Endodermal cell (in vitro differentiated cells): Measurements from ENCODE around the gene AGTR1. TPM values are rescaled to one million over a fixed set of nuclear protein-coding genes. Genes with fewer than 3 reads are reported as not detected.

Experiments used
- DNase-seq: peaks from one replicate; pipeline ENCODE4 v3.0.0-alpha.2; 2017
- H3K27ac ChIP-seq: 2 replicates; pipeline ENCODE4 v1.5.1; 2013; ENCODE audit warnings: mild to moderate bottlenecking, low read depth, low read length, moderate library complexity
- H3K27me3 ChIP-seq: 2 replicates; pipeline ENCODE4 v1.6.1; 2013; ENCODE audit warnings: mild to moderate bottlenecking, low read length, moderate library complexity; ENCODE audit not compliant: insufficient read depth, control insufficient read depth, poor library complexity, severe bottlenecking
- H3K36me3 ChIP-seq: 2 replicates; pipeline ENCODE4 v1.7.0; 2013; ENCODE audit warnings: mild to moderate bottlenecking, low read length, moderate library complexity; ENCODE audit not compliant: control insufficient read depth, insufficient read depth
- H3K4me1 ChIP-seq: one replicate; pipeline ENCODE4 v1.7.0; 2013; ENCODE audit warnings: low read length; ENCODE audit not compliant: control insufficient read depth, insufficient read depth
- H3K4me3 ChIP-seq: 2 replicates; pipeline ENCODE4 v1.5.1; 2013; ENCODE audit warnings: mild to moderate bottlenecking, low read length, moderate library complexity
- H3K9ac ChIP-seq: 2 replicates; pipeline ENCODE4 v1.6.1; 2013; ENCODE audit warnings: mild to moderate bottlenecking, low read length, moderate library complexity; ENCODE audit not compliant: poor library complexity, severe bottlenecking; ENCODE audit errors: extremely low read depth
- H3K9me3 ChIP-seq: 2 replicates; pipeline ENCODE4 v1.6.1; 2013; ENCODE audit warnings: mild to moderate bottlenecking, low read length, moderate library complexity; ENCODE audit not compliant: control insufficient read depth
- H3K27ac Mint-ChIP-seq: 2 replicates; pipeline ENCODE4 v1.8.0; 2020; ENCODE audit warnings: mixed read lengths
- H3K27me3 Mint-ChIP-seq: 2 replicates; pipeline ENCODE4 v1.8.0; 2021; ENCODE audit warnings: mild to moderate bottlenecking, mixed read lengths; ENCODE audit not compliant: insufficient read depth
- H3K36me3 Mint-ChIP-seq: 2 replicates; pipeline ENCODE4 v1.8.0; 2020; ENCODE audit warnings: low read depth, mixed read lengths
- H3K4me1 Mint-ChIP-seq: 2 replicates; pipeline ENCODE4 v1.8.0; 2020; ENCODE audit warnings: mixed read lengths
- H3K4me3 Mint-ChIP-seq: 2 replicates; pipeline ENCODE4 v1.8.0; 2020; ENCODE audit warnings: mild to moderate bottlenecking, moderate library complexity, mixed read lengths
- H3K9me3 Mint-ChIP-seq: 2 replicates; pipeline ENCODE4 v1.8.0; 2020; ENCODE audit warnings: mild to moderate bottlenecking, mixed read lengths
- CTCF ChIP-seq: fragments of 200-600 bp; sonication (generic); conservative IDR thresholded peaks from 2 replicates; pipeline ENCODE4 v1.5.0; 2021; ENCODE audit warnings: antibody characterized with exemption, mild to moderate bottlenecking
- WGBS, 2 experiments: methylation state at CpG; one replicate each; pipeline versions ENCODE4 v1.1.5 to v1.1.7; 2013; ENCODE audit warnings: missing lambda C conversion rate in 2 of 2, mixed read lengths in 1 of 2; ENCODE audit not compliant: insufficient coverage in 1 of 2, insufficient read length in 1 of 2; 5-methylcytosine and 5-hydroxymethylcytosine counted together
- total RNA-seq, 2 donors: library from RNA; stranded (reverse); fragmentation: NEBNext Ultra II Directional in 1 of 2; extraction: Animal tissue kit (Norgen Biotek cat#: 25700) in 1 of 2; gene quantifications; 2 replicates in 1 of 2; 3 replicates in 1 of 2; pipeline ENCODE4 v1.2.1, GENCODE V29; 2021

The AGTR1 gene
- total RNA-seq, 2 donors from 2014 or later: 0.15 TPM; not detected in 1

DNA sequence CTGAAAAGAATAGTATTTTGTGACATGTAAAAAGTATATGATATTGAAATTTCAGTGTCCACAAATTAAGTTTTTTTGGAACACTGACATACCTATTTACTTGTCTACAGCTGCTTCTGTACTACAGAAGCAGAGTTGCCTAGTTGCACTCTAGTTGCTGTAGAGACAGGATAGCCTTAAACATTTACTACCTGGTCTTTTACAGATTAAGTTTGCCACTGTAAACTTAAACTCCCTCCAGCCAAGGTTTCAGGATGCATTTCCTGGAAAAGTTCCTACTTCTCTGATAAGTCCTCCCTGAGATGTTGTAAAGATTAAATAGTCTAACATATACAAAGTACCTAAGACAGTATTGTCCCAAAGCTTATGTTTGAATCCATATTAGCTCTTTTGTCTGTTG is 17.4 kb upstream of the AGTR1 start:
- peaks cover 7% of the 10 kb centered on the region for H3K4me1 Mint-ChIP-seq
- no peaks in the 10 kb centered on the region for H3K27me3 ChIP-seq
- no peaks in the 10 kb centered on the region for H3K9me3 Mint-ChIP-seq
- H3K27ac ChIP-seq: no peak overlapping the region
- H3K9ac ChIP-seq: no peak overlapping the region
- no peaks in the 10 kb centered on the region for H3K4me1 ChIP-seq
- TF ChIP-seq CTCF: no peak
- H3K4me3 ChIP-seq: no peak overlapping the region
- H3K4me3 Mint-ChIP-seq: no peak overlapping the region
- H3K9me3 ChIP-seq: no peaks in the 10 kb centered on the region
- no peaks in the 10 kb centered on the region for H3K27me3 Mint-ChIP-seq
- H3K36me3 Mint-ChIP-seq: no peaks in the 10 kb centered on the region
- no peak for DNase-seq
- no peak overlapping the region for H3K27ac Mint-ChIP-seq
- no peaks in the 10 kb centered on the region for H3K36me3 ChIP-seq

DNA sequence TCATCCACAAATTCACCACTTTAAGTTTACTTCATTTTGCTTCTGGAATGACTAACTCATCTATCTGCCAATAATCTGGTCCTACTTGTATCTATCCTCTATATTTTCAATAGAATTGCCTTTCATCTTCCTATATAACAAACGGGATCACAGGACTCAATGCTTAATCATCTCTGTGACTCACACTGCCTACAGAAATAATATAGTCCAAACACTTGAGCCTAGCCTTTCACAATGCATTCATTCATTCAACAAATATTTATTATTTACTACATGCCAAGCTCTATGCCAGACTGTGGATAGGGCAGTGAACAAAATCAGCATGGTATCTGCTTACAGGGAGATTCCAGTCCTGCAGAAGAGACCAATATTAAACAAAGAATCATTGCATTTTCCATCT is 16.6 kb upstream of the AGTR1 start:
- no peak for DNase-seq
- Mint-ChIP-seq H3K4me1 (peaks cover 7% of the 10 kb centered on the region), H3K9me3 (no peaks in the 10 kb centered on the region), H3K36me3 (no peaks in the 10 kb centered on the region), H3K27me3 (no peaks in the 10 kb centered on the region), H3K27ac (no peak overlapping the region), H3K4me3 (no peak overlapping the region)
- Histone ChIP-seq H3K4me1 (no peaks in the 10 kb centered on the region), H3K27ac (no peak overlapping the region), H3K4me3 (no peak overlapping the region), H3K9ac (no peak overlapping the region), H3K27me3 (no peaks in the 10 kb centered on the region), H3K36me3 (no peaks in the 10 kb centered on the region), H3K9me3 (no peaks in the 10 kb centered on the region)
- WGBS, 2 experiments: 83 to 100% methylated on average over 1 of the region's 1 CpG
- TF ChIP-seq CTCF: no peak

GRCh38 chr3:148682997-148683396 is 14.7 kb upstream of the AGTR1 start:
- Histone ChIP-seq H3K9ac (no peak overlapping the region), H3K4me1 (no peaks in the 10 kb centered on the region), H3K27me3 (peaks cover 3% of the 10 kb centered on the region), H3K4me3 (no peak overlapping the region), H3K9me3 (no peaks in the 10 kb centered on the region), H3K36me3 (no peaks in the 10 kb centered on the region), H3K27ac (no peak overlapping the region)
- Mint-ChIP-seq H3K27me3 (no peaks in the 10 kb centered on the region), H3K4me3 (no peak overlapping the region), H3K4me1 (peaks cover 7% of the 10 kb centered on the region), H3K9me3 (no peaks in the 10 kb centered on the region), H3K27ac (no peak overlapping the region), H3K36me3 (no peaks in the 10 kb centered on the region)
- WGBS, 2 experiments: 90 to 95% methylated on average over 2 to 3 of the region's 3 CpGs
- no peak for TF ChIP-seq CTCF
- DNase-seq: no peak
